Colonic mucosa (tissue), 4 donors: ENCODE data around the gene PPP1CA. TPM values are rescaled to one million over a fixed set of nuclear protein-coding genes. Genes with fewer than 3 reads are reported as not detected.

ENCODE experiments used
- DNase-seq: peaks from one replicate; pipeline ENCODE4 v3.0.0-alpha.2; 2020
- H3K27ac ChIP-seq: fragments of 200-600 bp; one replicate; pipeline ENCODE4 v1.8.0; 2021
- H3K27me3 ChIP-seq: fragments of 200-600 bp; one replicate; pipeline ENCODE4 v1.8.0; 2021
- H3K36me3 ChIP-seq: fragments of 200-600 bp; one replicate; pipeline ENCODE4 v1.8.0; 2021
- H3K4me1 ChIP-seq: fragments of 200-600 bp; one replicate; pipeline ENCODE4 v1.8.0; 2021; ENCODE audit warnings: mild to moderate bottlenecking
- H3K4me3 ChIP-seq: fragments of 200-600 bp; one replicate; pipeline ENCODE4 v1.8.0; 2021
- H3K9ac ChIP-seq, 2 donors: one replicate each; pipeline ENCODE4 v1.7.0; 2013; ENCODE audit warnings: control low read depth in 2 of 2, low read depth in 2 of 2, low read length in 2 of 2
- H3K9me3 ChIP-seq: fragments of 200-600 bp; one replicate; pipeline ENCODE4 v1.8.0; 2021
- CTCF ChIP-seq: fragments of 200-600 bp; IDR thresholded peaks from one replicate; pipeline ENCODE4 v1.8.0; 2022; ENCODE audit warnings: antibody characterized with exemption, mild to moderate bottlenecking
- intact Hi-C: fragments of 100-400 bp; cut with DNase I; formaldehyde crosslinking; loops from one replicate; pipeline ENCODE4 v1.14.1; 2022
- total RNA-seq, 2 donors: library from RNA; stranded (reverse); fragmentation: NEBNext Ultra II Directional in 1 of 2; extraction: Animal tissue kit (Norgen Biotek cat#: 25700) in 1 of 2; gene quantifications; one replicate each; pipeline ENCODE4 v1.2.1, GENCODE V29; 2021
- donor health status: healthy.
- donor health status: DM: no; HTN: no; CAD: no.
- donor health status: DM: no; HTN: no; CAD: no.

The PPP1CA gene
- 100 to 1,000 TPM; 242 to 280 TPM for total RNA-seq

- H3K27ac ChIP-seq, result peak within 1 kb of the TSS; percentile 92
- H3K4me3 ChIP-seq, result peak within 1 kb of the TSS; percentile 94
- peak within 1 kb of the TSS; percentile 96 to 97 for H3K9ac ChIP-seq
- peaks cover 14% of the 10 kb centered on the region for H3K4me1 ChIP-seq
- DNase-seq, result peak; percentile 93
- TF ChIP-seq CTCF, result peak; percentile 21
- H3K27me3 ChIP-seq, result no peaks in the 10 kb centered on the region
- no peaks in the 10 kb centered on the region for H3K9me3 ChIP-seq
- intact Hi-C loops, result no loop called here
- peaks cover 17% of the 10 kb centered on the region for H3K36me3 ChIP-seq
These were observed at the start of gene PPP1CA for GRCh38 chr11:67401495-67402191. Gene PPP1CA, minus strand, starts transcription at chr11:67401858. Its CDS starts 76 bp downstream, at chr11:67401782.

GRCh38 chr11:67450796-67451657 is 49.4 kb upstream of the PPP1CA start:
- no peak overlapping the region for H3K27ac ChIP-seq
- no peak for TF ChIP-seq CTCF
- intact Hi-C loops, result no loop called here
- no peaks in the 10 kb centered on the region for H3K36me3 ChIP-seq
- no peak overlapping the region for H3K4me3 ChIP-seq
- H3K9me3 ChIP-seq, result no peaks in the 10 kb centered on the region
- no peaks in the 10 kb centered on the region for H3K4me1 ChIP-seq
- DNase-seq, result no peak
- H3K9ac ChIP-seq, result peak overlapping the region in 1 of 2 donors; percentile 24
- H3K27me3 ChIP-seq, result no peaks in the 10 kb centered on the region

GRCh38 chr11:67449116-67449844 is 47.6 kb upstream of the PPP1CA start:
- Histone ChIP-seq H3K27me3 (no peaks in the 10 kb centered on the region), H3K4me3 (no peak overlapping the region), H3K9ac (no peak overlapping the region), H3K27ac (no peak overlapping the region), H3K36me3 (no peaks in the 10 kb centered on the region), H3K9me3 (no peaks in the 10 kb centered on the region), H3K4me1 (no peaks in the 10 kb centered on the region)
- TF ChIP-seq CTCF, result no peak
- no peak for DNase-seq
- intact Hi-C loops, result no loop called here

GRCh38 chr11:67448220-67448609 is 46.6 kb upstream of the PPP1CA start:
- TF ChIP-seq CTCF, result no peak
- Histone ChIP-seq H3K27me3 (no peaks in the 10 kb centered on the region), H3K36me3 (no peaks in the 10 kb centered on the region), H3K4me1 (no peaks in the 10 kb centered on the region), H3K4me3 (no peak overlapping the region), H3K9me3 (no peaks in the 10 kb centered on the region), H3K27ac (no peak overlapping the region), H3K9ac (no peak overlapping the region)
- no peak for DNase-seq
- intact Hi-C loops, result no loop called here

- Histone ChIP-seq H3K27me3 (no peaks in the 10 kb centered on the region), H3K9ac (no peak overlapping the region), H3K36me3 (no peaks in the 10 kb centered on the region), H3K4me3 (no peak overlapping the region), H3K27ac (no peak overlapping the region), H3K4me1 (peaks cover 11% of the 10 kb centered on the region), H3K9me3 (no peaks in the 10 kb centered on the region)
- no peak for TF ChIP-seq CTCF
- no peak for DNase-seq
- intact Hi-C loops, result no loop called here
These were observed 43.9 kb upstream of the PPP1CA start for GRCh38 chr11:67445515-67445914.
